Memory B cell (primary cell): Measurements from ENCODE around the gene PRMT7.

Experiments
- ATAC-seq: fragments of 150-1000 bp; cut with Tn5 transposase; 2 replicates; pipeline ENCODE4 v1.10.0; 2021; ENCODE audit warnings: low read depth, mild to moderate bottlenecking, moderate library complexity
- DNase-seq, 2 donors: peaks; one replicate each; pipeline ENCODE4 v3.0.0; 2022; ENCODE audit warnings: low spot score in 2 of 2
- H3K27ac Mint-ChIP-seq: one replicate; pipeline ENCODE4 v1.8.0; 2022; ENCODE audit warnings: mild to moderate bottlenecking, moderate library complexity, mixed read lengths
- H3K27me3 Mint-ChIP-seq: one replicate; pipeline ENCODE4 v1.8.0; 2022; ENCODE audit warnings: mixed read lengths
- H3K36me3 Mint-ChIP-seq: one replicate; pipeline ENCODE4 v1.8.0; 2022; ENCODE audit warnings: mild to moderate bottlenecking, mixed read lengths
- H3K4me1 Mint-ChIP-seq: one replicate; pipeline ENCODE4 v1.8.0; 2022; ENCODE audit warnings: mixed read lengths
- H3K4me3 Mint-ChIP-seq: one replicate; pipeline ENCODE4 v1.8.0; 2022; ENCODE audit warnings: mild to moderate bottlenecking, moderate library complexity, mixed read lengths
- H3K9me3 Mint-ChIP-seq: one replicate; pipeline ENCODE4 v1.8.0; 2022; ENCODE audit warnings: mixed read lengths

The PRMT7 gene

GRCh38 chr16:68381363-68381724 is 70.5 kb downstream of the PRMT7 start:
- Mint-ChIP-seq H3K36me3 (no peaks in the 10 kb centered on the region), H3K27me3 (no peaks in the 10 kb centered on the region), H3K9me3 (peaks cover 2% of the 10 kb centered on the region), H3K4me3 (no peak overlapping the region), H3K4me1 (peaks cover 52% of the 10 kb centered on the region), H3K27ac (peak overlapping the region; percentile 75)
- ATAC-seq (no peak), DNase-seq (no peak)

GRCh38 chr16:68382296-68382718 is 71.5 kb downstream of the PRMT7 start:
- no peaks in the 10 kb centered on the region for H3K27me3 Mint-ChIP-seq
- peaks cover 2% of the 10 kb centered on the region for H3K9me3 Mint-ChIP-seq
- H3K4me3 Mint-ChIP-seq: peak overlapping the region; percentile 41
- H3K27ac Mint-ChIP-seq: peak overlapping the region; percentile 75
- peak in 1 of 2 donors; percentile 46 for DNase-seq
- peaks cover 52% of the 10 kb centered on the region for H3K4me1 Mint-ChIP-seq
- peak; percentile 74 for ATAC-seq
- H3K36me3 Mint-ChIP-seq: no peaks in the 10 kb centered on the region

- Mint-ChIP-seq H3K27ac (peak overlapping the region; percentile 67), H3K27me3 (no peaks in the 10 kb centered on the region), H3K9me3 (peaks cover 2% of the 10 kb centered on the region), H3K4me1 (peaks cover 50% of the 10 kb centered on the region), H3K4me3 (peak overlapping the region; percentile 12), H3K36me3 (no peaks in the 10 kb centered on the region)
- no peak for DNase-seq
- ATAC-seq: no peak
These were observed 73.0 kb downstream of the PRMT7 start for GRCh38 chr16:68383858-68384257.

GRCh38 chr16:68384288-68385161 is 73.7 kb downstream of the PRMT7 start:
- H3K27ac Mint-ChIP-seq: peak overlapping the region; percentile 67
- DNase-seq (peak in 1 of 2 donors; percentile 28), ATAC-seq (peak; percentile 70)
- peaks cover 2% of the 10 kb centered on the region for H3K9me3 Mint-ChIP-seq
- H3K27me3 Mint-ChIP-seq: no peaks in the 10 kb centered on the region
- H3K4me3 Mint-ChIP-seq: peak overlapping the region; percentile 48
- H3K36me3 Mint-ChIP-seq: no peaks in the 10 kb centered on the region
- H3K4me1 Mint-ChIP-seq: peaks cover 44% of the 10 kb centered on the region

DNA sequence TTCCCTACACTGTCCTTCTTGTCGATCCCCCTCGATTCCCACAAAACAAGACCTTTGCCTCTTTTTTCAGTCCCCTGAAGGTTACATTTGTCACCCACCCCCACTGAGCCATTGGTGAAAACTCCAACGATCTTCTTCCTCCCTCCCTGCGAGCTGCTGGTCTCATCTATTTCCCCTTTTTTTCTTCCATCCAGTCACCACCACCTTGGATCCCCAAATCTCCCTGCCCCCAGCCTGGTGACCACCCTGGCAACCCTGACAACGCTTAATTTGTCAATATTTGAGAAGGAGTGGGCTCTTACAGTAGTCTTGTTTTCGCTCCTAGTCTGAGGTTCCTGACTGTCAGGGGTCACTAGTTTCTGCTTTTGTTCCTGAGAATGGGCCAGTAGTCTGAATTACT is 74.6 kb downstream of the PRMT7 start:
- H3K27ac Mint-ChIP-seq: peak overlapping the region; percentile 67
- no peaks in the 10 kb centered on the region for H3K36me3 Mint-ChIP-seq
- H3K9me3 Mint-ChIP-seq: peaks cover 2% of the 10 kb centered on the region
- no peaks in the 10 kb centered on the region for H3K27me3 Mint-ChIP-seq
- DNase-seq (no peak), ATAC-seq (no peak)
- H3K4me3 Mint-ChIP-seq: no peak overlapping the region
- peaks cover 44% of the 10 kb centered on the region for H3K4me1 Mint-ChIP-seq

DNA sequence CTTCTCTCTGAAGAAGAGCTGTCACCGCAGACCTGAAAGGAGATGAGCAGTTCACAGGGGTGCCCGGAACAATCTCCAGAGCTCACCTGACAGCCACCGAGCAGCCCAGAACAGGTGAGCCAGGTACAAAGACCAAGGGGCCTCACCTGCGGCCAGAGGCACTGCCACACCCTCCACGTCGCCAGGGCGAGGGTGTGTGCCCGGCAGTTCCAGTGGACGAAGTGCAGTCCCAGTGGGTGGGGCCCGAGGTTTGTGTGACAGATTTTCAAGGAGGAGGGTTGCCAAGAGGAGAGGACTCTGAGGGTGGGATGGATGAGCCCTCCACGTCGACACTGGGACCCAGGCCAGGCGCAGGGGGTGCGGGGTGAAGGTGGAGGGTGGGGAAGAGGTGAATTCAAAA is 75.8 kb downstream of the PRMT7 start:
- Mint-ChIP-seq H3K27ac (peak overlapping the region; percentile 28), H3K4me1 (peaks cover 36% of the 10 kb centered on the region), H3K9me3 (peaks cover 2% of the 10 kb centered on the region), H3K4me3 (no peak overlapping the region), H3K36me3 (no peaks in the 10 kb centered on the region), H3K27me3 (no peaks in the 10 kb centered on the region)
- ATAC-seq (no peak), DNase-seq (no peak)

DNA sequence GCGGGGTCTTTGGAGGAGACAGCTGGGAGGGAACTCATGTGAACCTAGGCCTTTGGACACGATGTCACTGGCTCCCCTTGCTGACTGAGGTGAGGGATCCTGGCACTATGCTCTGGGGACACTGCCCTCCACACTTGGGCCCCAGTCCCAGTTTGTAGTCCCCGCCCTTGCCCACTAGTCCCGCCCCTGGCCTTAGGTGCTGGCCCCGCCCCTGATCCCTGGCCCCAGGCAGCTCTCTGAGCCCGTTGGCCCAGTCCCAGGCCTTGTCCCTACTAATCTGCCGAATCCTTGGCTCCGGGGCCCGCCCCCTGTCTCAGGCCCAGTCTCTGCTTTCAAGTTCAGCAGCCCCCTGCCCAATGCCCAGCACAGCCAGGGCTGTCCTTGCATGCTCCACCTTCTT is 76.5 kb downstream of the PRMT7 start:
- H3K27me3 Mint-ChIP-seq: no peaks in the 10 kb centered on the region
- peaks cover 2% of the 10 kb centered on the region for H3K9me3 Mint-ChIP-seq
- no peak for ATAC-seq
- H3K36me3 Mint-ChIP-seq: no peaks in the 10 kb centered on the region
- no peak for DNase-seq
- H3K4me1 Mint-ChIP-seq: peaks cover 30% of the 10 kb centered on the region
- peak overlapping the region; percentile 28 for H3K27ac Mint-ChIP-seq
- no peak overlapping the region for H3K4me3 Mint-ChIP-seq

GRCh38 chr16:68388124-68388523 is 77.3 kb downstream of the PRMT7 start:
- ATAC-seq: no peak
- Mint-ChIP-seq H3K36me3 (no peaks in the 10 kb centered on the region), H3K9me3 (peaks cover 2% of the 10 kb centered on the region), H3K4me1 (peaks cover 24% of the 10 kb centered on the region), H3K27ac (no peak overlapping the region), H3K4me3 (no peak overlapping the region), H3K27me3 (no peaks in the 10 kb centered on the region)
- no peak for DNase-seq

DNA sequence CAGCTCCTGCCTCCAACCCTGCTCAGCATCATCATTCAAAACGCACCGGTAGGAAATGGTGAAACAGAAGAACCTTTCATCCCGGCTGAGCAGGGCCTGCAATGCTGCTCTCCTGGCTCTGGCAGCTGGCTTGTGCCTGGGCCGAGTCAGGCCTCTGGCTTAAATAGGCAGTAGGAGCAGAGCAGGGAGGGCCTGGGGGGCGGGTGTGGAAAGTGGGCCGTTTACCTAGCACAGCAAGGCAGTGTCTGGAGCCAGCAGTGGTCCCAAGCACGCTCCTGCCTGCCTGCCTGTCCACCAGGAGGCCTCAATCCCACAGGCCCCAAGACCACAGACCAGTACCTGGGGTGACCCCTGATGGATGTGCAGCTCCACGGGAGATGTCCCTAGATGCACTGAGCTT is 78.2 kb downstream of the PRMT7 start:
- ATAC-seq (no peak), DNase-seq (no peak)
- peaks cover 2% of the 10 kb centered on the region for H3K9me3 Mint-ChIP-seq
- H3K27me3 Mint-ChIP-seq: no peaks in the 10 kb centered on the region
- H3K27ac Mint-ChIP-seq: no peak overlapping the region
- H3K4me1 Mint-ChIP-seq: peaks cover 20% of the 10 kb centered on the region
- H3K4me3 Mint-ChIP-seq: no peak overlapping the region
- no peaks in the 10 kb centered on the region for H3K36me3 Mint-ChIP-seq

GRCh38 chr16:68389750-68390371 is 79.0 kb downstream of the PRMT7 start:
- DNase-seq (no peak), ATAC-seq (no peak)
- H3K27ac Mint-ChIP-seq: no peak overlapping the region
- no peaks in the 10 kb centered on the region for H3K27me3 Mint-ChIP-seq
- H3K4me1 Mint-ChIP-seq: peaks cover 14% of the 10 kb centered on the region
- no peak overlapping the region for H3K4me3 Mint-ChIP-seq
- H3K36me3 Mint-ChIP-seq: no peaks in the 10 kb centered on the region
- peaks cover 2% of the 10 kb centered on the region for H3K9me3 Mint-ChIP-seq

DNA sequence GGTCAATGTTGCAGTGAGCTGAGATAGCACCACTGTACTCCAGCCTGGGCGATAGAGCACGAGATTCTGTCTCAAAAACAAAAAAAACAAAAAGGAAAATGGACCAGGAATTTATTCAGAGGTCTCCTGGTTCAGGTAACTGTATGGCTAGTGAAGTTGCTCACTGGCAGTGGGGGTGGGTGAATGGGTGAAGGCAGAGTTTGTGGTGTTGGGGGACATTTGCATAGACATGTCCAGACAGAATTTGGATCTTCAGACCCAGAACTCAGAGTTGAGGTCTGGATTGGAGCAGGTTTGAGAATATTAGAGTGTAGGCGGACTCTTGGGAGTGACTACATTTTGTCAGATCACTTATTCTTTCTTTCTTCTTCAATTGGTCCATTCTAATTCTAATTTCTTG is 82.5 kb downstream of the PRMT7 start:
- Mint-ChIP-seq H3K4me3 (no peak overlapping the region), H3K4me1 (peaks cover 12% of the 10 kb centered on the region), H3K27me3 (no peaks in the 10 kb centered on the region), H3K27ac (no peak overlapping the region), H3K9me3 (no peaks in the 10 kb centered on the region), H3K36me3 (no peaks in the 10 kb centered on the region)
- no peak for DNase-seq
- ATAC-seq: no peak

DNA sequence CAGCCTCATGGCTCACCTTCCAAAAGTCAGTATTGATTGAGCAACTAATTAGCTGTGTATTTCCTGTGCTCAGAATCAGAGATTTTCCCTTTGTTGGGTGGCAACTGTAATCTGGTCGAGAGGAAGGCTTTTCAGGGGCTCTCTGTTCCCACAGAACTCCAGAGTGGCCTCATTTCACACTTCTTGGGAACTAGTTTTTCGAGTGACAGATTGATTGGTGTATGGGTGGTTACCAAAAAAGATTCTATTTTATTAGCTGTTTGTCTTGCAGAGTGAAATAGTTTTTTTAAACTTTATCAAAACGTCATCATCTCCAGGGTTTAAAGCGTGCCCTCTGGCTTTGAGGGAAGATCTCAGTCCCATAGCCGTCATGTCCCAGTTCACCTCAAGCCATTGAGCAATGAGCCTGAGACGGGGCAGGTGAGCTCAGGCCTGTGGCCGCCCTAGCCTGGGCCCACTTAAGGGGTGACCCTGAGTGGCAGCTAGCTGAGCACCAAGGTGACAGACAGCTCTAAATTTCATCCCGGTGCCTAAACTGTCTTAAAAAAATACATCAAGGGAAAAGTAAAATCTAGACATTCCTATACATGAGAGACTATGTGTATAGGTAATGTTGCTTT is 84.5 kb downstream of the PRMT7 start:
- no peak overlapping the region for H3K4me3 Mint-ChIP-seq
- H3K27ac Mint-ChIP-seq: no peak overlapping the region
- no peaks in the 10 kb centered on the region for H3K36me3 Mint-ChIP-seq
- no peaks in the 10 kb centered on the region for H3K9me3 Mint-ChIP-seq
- no peaks in the 10 kb centered on the region for H3K27me3 Mint-ChIP-seq
- no peak for DNase-seq
- H3K4me1 Mint-ChIP-seq: peaks cover 12% of the 10 kb centered on the region
- ATAC-seq: no peak

GRCh38 chr16:68395815-68396214 is 85.0 kb downstream of the PRMT7 start:
- H3K4me1 Mint-ChIP-seq: peaks cover 12% of the 10 kb centered on the region
- no peak overlapping the region for H3K27ac Mint-ChIP-seq
- no peaks in the 10 kb centered on the region for H3K27me3 Mint-ChIP-seq
- DNase-seq (no peak), ATAC-seq (no peak)
- no peak overlapping the region for H3K4me3 Mint-ChIP-seq
- H3K36me3 Mint-ChIP-seq: no peaks in the 10 kb centered on the region
- H3K9me3 Mint-ChIP-seq: no peaks in the 10 kb centered on the region

- Mint-ChIP-seq H3K36me3 (no peaks in the 10 kb centered on the region), H3K27ac (no peak overlapping the region), H3K27me3 (no peaks in the 10 kb centered on the region), H3K9me3 (no peaks in the 10 kb centered on the region), H3K4me3 (no peak overlapping the region), H3K4me1 (peaks cover 10% of the 10 kb centered on the region)
- peak in 1 of 2 donors; percentile 39 for DNase-seq
- peak; percentile 61 for ATAC-seq
These were observed 85.7 kb downstream of the PRMT7 start for GRCh38 chr16:68396481-68396880.
